WTC11 (cell line): Measurements from ENCODE around the gene FBXO41. TPM values are rescaled to one million over a fixed set of nuclear protein-coding genes. Genes with fewer than 3 reads are reported as not detected.
A peak's percentile ranks its signal among the peaks of the same experiment; 100 is the strongest.

ENCODE experiments used
- ATAC-seq: fragments of 200-7000 bp; cut with Tn5 transposase; 2 replicates; pipeline ENCODE4 v1.10.0; 2021; ENCODE audit warnings: mild to moderate bottlenecking, moderate library complexity
- CTCF ChIA-PET: fragments of 300-600 bp; sonication (Branson Sonifier 250); formaldehyde crosslinking; loops from one replicate; lab custom pipeline; 2021; ENCODE audit warnings: antibody characterized with exemption; lab: Charles Lee
- POLR2A ChIA-PET: fragments of 350-600 bp; sonication (Branson Sonifier 250); formaldehyde crosslinking; loops from one replicate; lab custom pipeline; 2021; ENCODE audit warnings: antibody characterized with exemption; lab: Charles Lee
- DNase-seq: peaks from one replicate; pipeline ENCODE4 v3.0.0; 2021; ENCODE audit warnings: low spot score
- H3K27ac Mint-ChIP-seq: 2 replicates; pipeline ENCODE4 v1.8.0; 2021; ENCODE audit warnings: mixed read lengths
- H3K27me3 Mint-ChIP-seq: 2 replicates; pipeline ENCODE4 v1.8.0; 2021; ENCODE audit warnings: low read depth, mild to moderate bottlenecking, moderate library complexity, mixed read lengths
- H3K36me3 Mint-ChIP-seq: 2 replicates; pipeline ENCODE4 v1.8.0; 2021; ENCODE audit warnings: mixed read lengths
- H3K4me1 Mint-ChIP-seq: 2 replicates; pipeline ENCODE4 v1.8.0; 2022; ENCODE audit warnings: mixed read lengths
- H3K4me3 Mint-ChIP-seq: 2 replicates; pipeline ENCODE4 v1.8.0; 2021; ENCODE audit warnings: mild to moderate bottlenecking, moderate library complexity, mixed read lengths
- H3K9me3 Mint-ChIP-seq: 2 replicates; pipeline ENCODE4 v1.8.0; 2021; ENCODE audit warnings: mixed read lengths
- ATF3 ChIP-seq: sonication (generic); formaldehyde crosslinking; conservative IDR thresholded peaks from 2 replicates; pipeline ENCODE4 v1.8.1; 2022; ENCODE audit warnings: mild to moderate bottlenecking, missing genetic modification reagents
- CREM ChIP-seq: sonication (generic); formaldehyde crosslinking; IDR thresholded peaks from 2 replicates; pipeline ENCODE4 v1.8.1; 2022; ENCODE audit warnings: mild to moderate bottlenecking, missing genetic modification reagents, moderate library complexity
- ETV6 ChIP-seq: sonication (generic); formaldehyde crosslinking; IDR thresholded peaks from 2 replicates; pipeline ENCODE4 v1.8.1; 2022; ENCODE audit warnings: mild to moderate bottlenecking, missing genetic modification reagents
- KAT7 ChIP-seq: sonication (generic); formaldehyde crosslinking; IDR thresholded peaks from 2 replicates; pipeline ENCODE4 v1.8.1; 2023; ENCODE audit warnings: missing genetic modification reagents, mild to moderate bottlenecking, borderline replicate concordance
- NR1H2 ChIP-seq: sonication (generic); formaldehyde crosslinking; IDR thresholded peaks from 2 replicates; pipeline ENCODE4 v1.9.0; 2021; ENCODE audit warnings: mild to moderate bottlenecking, moderate library complexity, missing genetic modification reagents
- NR2C2 ChIP-seq: sonication (generic); formaldehyde crosslinking; IDR thresholded peaks from 2 replicates; pipeline ENCODE4 v1.8.0; 2022; ENCODE audit warnings: mild to moderate bottlenecking, missing genetic modification reagents
- TP53 ChIP-seq: sonication (generic); formaldehyde crosslinking; IDR thresholded peaks from 2 replicates; pipeline ENCODE4 v1.8.1; 2023; ENCODE audit warnings: mild to moderate bottlenecking, missing genetic modification reagents
- ZNF121 ChIP-seq: sonication (generic); formaldehyde crosslinking; IDR thresholded peaks from 2 replicates; pipeline ENCODE4 v1.8.0; 2023; ENCODE audit warnings: missing genetic modification reagents
- total RNA-seq: library from RNA; stranded (reverse); gene quantifications from 3 replicates; pipeline ENCODE4 v1.2.3, GENCODE V29; 2021
- TF ChIP-seq, protein P1 (sequence below): sonication (generic); formaldehyde crosslinking; IDR thresholded peaks from 2 replicates; pipeline ENCODE4 v1.8.1; 2023; ENCODE audit warnings: mild to moderate bottlenecking, missing genetic modification reagents
- TF ChIP-seq, protein P2 (sequence below): sonication (generic); formaldehyde crosslinking; IDR thresholded peaks from 2 replicates; pipeline ENCODE4 v1.8.1; 2023; ENCODE audit warnings: mild to moderate bottlenecking, moderate library complexity, missing genetic modification reagents
- TF ChIP-seq, protein P3 (sequence below): sonication (generic); formaldehyde crosslinking; IDR thresholded peaks from 2 replicates; pipeline ENCODE4 v1.8.0; 2022; ENCODE audit warnings: missing genetic modification reagents
- TF ChIP-seq, protein P4 (sequence below): sonication (generic); formaldehyde crosslinking; IDR thresholded peaks from 2 replicates; pipeline ENCODE4 v1.8.0; 2022; ENCODE audit warnings: mild to moderate bottlenecking, missing genetic modification reagents
- TF ChIP-seq, protein P5 (sequence below): sonication (generic); formaldehyde crosslinking; IDR thresholded peaks from 2 replicates; pipeline ENCODE4 v1.8.0; 2023; ENCODE audit warnings: mild to moderate bottlenecking, missing genetic modification reagents

FBXO41 gene
- total RNA-seq, 1 experiment from 2014 or later = 19.2 TPM

- TF ChIP-seq KAT7 (CRISPR knock-in tag) (no peak; the same call in 1 of the 2 replicates), ETV6 (CRISPR knock-in tag) (peak; percentile 98), TP53 (CRISPR knock-in tag) (peak; percentile 97), NR1H2 (CRISPR knock-in tag) (peak; percentile 84), NR2C2 (CRISPR knock-in tag) (peak; percentile 79; the same call in 1 of the 2 replicates)
- TF ChIP-seq, protein P1, sequence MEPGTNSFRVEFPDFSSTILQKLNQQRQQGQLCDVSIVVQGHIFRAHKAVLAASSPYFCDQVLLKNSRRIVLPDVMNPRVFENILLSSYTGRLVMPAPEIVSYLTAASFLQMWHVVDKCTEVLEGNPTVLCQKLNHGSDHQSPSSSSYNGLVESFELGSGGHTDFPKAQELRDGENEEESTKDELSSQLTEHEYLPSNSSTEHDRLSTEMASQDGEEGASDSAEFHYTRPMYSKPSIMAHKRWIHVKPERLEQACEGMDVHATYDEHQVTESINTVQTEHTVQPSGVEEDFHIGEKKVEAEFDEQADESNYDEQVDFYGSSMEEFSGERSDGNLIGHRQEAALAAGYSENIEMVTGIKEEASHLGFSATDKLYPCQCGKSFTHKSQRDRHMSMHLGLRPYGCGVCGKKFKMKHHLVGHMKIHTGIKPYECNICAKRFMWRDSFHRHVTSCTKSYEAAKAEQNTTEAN = no peak
- TF ChIP-seq, protein P2, sequence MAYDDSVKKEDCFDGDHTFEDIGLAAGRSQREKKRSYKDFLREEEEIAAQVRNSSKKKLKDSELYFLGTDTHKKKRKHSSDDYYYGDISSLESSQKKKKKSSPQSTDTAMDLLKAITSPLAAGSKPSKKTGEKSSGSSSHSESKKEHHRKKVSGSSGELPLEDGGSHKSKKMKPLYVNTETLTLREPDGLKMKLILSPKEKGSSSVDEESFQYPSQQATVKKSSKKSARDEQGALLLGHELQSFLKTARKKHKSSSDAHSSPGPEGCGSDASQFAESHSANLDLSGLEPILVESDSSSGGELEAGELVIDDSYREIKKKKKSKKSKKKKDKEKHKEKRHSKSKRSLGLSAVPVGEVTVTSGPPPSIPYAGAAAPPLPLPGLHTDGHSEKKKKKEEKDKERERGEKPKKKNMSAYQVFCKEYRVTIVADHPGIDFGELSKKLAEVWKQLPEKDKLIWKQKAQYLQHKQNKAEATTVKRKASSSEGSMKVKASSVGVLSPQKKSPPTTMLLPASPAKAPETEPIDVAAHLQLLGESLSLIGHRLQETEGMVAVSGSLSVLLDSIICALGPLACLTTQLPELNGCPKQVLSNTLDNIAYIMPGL (CRISPR knock-in tag) = peak; percentile 94; the same call in 1 of the 2 replicates
- TF ChIP-seq, protein P3, sequence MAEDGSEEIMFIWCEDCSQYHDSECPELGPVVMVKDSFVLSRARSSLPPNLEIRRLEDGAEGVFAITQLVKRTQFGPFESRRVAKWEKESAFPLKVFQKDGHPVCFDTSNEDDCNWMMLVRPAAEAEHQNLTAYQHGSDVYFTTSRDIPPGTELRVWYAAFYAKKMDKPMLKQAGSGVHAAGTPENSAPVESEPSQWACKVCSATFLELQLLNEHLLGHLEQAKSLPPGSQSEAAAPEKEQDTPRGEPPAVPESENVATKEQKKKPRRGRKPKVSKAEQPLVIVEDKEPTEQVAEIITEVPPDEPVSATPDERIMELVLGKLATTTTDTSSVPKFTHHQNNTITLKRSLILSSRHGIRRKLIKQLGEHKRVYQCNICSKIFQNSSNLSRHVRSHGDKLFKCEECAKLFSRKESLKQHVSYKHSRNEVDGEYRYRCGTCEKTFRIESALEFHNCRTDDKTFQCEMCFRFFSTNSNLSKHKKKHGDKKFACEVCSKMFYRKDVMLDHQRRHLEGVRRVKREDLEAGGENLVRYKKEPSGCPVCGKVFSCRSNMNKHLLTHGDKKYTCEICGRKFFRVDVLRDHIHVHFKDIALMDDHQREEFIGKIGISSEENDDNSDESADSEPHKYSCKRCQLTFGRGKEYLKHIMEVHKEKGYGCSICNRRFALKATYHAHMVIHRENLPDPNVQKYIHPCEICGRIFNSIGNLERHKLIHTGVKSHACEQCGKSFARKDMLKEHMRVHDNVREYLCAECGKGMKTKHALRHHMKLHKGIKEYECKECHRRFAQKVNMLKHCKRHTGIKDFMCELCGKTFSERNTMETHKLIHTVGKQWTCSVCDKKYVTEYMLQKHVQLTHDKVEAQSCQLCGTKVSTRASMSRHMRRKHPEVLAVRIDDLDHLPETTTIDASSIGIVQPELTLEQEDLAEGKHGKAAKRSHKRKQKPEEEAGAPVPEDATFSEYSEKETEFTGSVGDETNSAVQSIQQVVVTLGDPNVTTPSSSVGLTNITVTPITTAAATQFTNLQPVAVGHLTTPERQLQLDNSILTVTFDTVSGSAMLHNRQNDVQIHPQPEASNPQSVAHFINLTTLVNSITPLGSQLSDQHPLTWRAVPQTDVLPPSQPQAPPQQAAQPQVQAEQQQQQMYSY (CRISPR knock-in tag) = peak; percentile 48; the same call in 1 of the 2 replicates
- TF ChIP-seq, protein P4, sequence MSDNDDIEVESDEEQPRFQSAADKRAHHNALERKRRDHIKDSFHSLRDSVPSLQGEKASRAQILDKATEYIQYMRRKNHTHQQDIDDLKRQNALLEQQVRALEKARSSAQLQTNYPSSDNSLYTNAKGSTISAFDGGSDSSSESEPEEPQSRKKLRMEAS (CRISPR knock-in tag) = peak; percentile 93
- TF ChIP-seq, protein P5, sequence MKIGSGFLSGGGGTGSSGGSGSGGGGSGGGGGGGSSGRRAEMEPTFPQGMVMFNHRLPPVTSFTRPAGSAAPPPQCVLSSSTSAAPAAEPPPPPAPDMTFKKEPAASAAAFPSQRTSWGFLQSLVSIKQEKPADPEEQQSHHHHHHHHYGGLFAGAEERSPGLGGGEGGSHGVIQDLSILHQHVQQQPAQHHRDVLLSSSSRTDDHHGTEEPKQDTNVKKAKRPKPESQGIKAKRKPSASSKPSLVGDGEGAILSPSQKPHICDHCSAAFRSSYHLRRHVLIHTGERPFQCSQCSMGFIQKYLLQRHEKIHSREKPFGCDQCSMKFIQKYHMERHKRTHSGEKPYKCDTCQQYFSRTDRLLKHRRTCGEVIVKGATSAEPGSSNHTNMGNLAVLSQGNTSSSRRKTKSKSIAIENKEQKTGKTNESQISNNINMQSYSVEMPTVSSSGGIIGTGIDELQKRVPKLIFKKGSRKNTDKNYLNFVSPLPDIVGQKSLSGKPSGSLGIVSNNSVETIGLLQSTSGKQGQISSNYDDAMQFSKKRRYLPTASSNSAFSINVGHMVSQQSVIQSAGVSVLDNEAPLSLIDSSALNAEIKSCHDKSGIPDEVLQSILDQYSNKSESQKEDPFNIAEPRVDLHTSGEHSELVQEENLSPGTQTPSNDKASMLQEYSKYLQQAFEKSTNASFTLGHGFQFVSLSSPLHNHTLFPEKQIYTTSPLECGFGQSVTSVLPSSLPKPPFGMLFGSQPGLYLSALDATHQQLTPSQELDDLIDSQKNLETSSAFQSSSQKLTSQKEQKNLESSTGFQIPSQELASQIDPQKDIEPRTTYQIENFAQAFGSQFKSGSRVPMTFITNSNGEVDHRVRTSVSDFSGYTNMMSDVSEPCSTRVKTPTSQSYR (CRISPR knock-in tag) = peak; percentile 59; the same call in 1 of the 2 replicates
These were observed 15.2 kb downstream of the FBXO41 start (continued) for GRCh38 chr2:73268830-73269685.

DNA sequence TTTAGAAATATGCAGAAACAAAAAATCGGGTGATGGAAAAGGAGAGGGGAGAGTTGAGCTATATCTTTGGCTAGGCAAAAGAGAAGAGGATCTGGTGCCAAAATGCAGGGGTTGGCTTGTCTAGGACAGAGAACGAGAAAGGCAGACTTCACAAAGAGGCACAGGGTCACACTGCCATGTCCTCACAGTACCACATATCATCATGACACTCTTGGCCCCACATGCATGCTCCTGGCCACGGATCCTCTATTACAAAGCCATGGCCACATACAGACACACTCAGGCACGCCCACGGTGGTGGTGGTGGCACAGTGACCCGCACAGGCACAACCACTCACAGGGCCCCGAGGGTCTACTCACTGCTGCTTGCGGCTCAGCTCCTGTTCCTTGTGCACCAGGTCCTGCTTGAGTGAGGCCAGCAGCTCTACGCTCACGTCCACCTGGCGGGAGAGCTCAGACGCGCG lies 15.9 kb downstream of the FBXO41 start:
- ATAC-seq = no peak
- DNase-seq = no peak
- H3K4me1 Mint-ChIP-seq = peaks cover 14% of the 10 kb centered on the region
- peaks cover 36% of the 10 kb centered on the region for H3K27me3 Mint-ChIP-seq
- peak overlapping the region; percentile 51 for H3K4me3 Mint-ChIP-seq
- no peaks in the 10 kb centered on the region for H3K9me3 Mint-ChIP-seq
- no peaks in the 10 kb centered on the region for H3K36me3 Mint-ChIP-seq
- ChIA-PET CTCF (interaction anchor here (0.5 to 1.7 kb wide), 17 partner anchors 8 to 577 kb away, joined by 3 to 37 read pairs (median 5); partner anchors contain the start of genes CCT7, EGR4, FBXO41 and NOTO), POLR2A (interaction anchor here (0.9 to 1.8 kb wide), 5 partner anchors 11 to 56 kb away, joined by 3 to 12 read pairs (median 7); partner anchors contain the start of gene CCT7)
- TF ChIP-seq ZNF121 (CRISPR knock-in tag) (peak; percentile 61; the same call in 1 of the 2 replicates), ATF3 (CRISPR knock-in tag) (no peak), CREM (no peak)
- no peak overlapping the region for H3K27ac Mint-ChIP-seq
